K562 (cell line): ENCODE results near the gene CLVS2. TPM values are rescaled to one million over a fixed set of nuclear protein-coding genes. Genes with fewer than 3 reads are reported as not detected.

Experiments
- CBX5 ChIP-seq: IDR thresholded peaks from 2 replicates; pipeline ENCODE4 v1.6.1; 2014; ENCODE audit warnings: low read depth, borderline replicate concordance
- CLOCK ChIP-seq: fragments of 250-450 bp; sonication (Bioruptor Pico); IDR thresholded peaks from 2 replicates; pipeline ENCODE4 v1.4.0; 2020; ENCODE audit warnings: mild to moderate bottlenecking, moderate library complexity, borderline replicate concordance
- PHF21A ChIP-seq: fragments of 450-650 bp; IDR thresholded peaks from 2 replicates; pipeline ENCODE4 v1.6.1; 2017; ENCODE audit warnings: low read depth, borderline replicate concordance
- TEAD4 ChIP-seq, 2 experiments: sonication (generic) in 1 of 2; formaldehyde crosslinking in 1 of 2; IDR thresholded peaks; 2 replicates each; pipeline versions ENCODE4 v1.6.1 to v1.8.0; 2012 to 2022; ENCODE audit warnings: borderline replicate concordance in 1 of 2, inconsistent platforms in 1 of 2, low read length in 1 of 2, mild to moderate bottlenecking in 1 of 2, missing genetic modification reagents in 1 of 2
- ZKSCAN1 ChIP-seq: fragments of 150-350 bp; IDR thresholded peaks from 2 replicates; pipeline ENCODE4 v1.6.1; 2016; ENCODE audit warnings: low read depth, low read length
- ZNF175 ChIP-seq: fragments of 200-800 bp; sonication (Bioruptor generic); IDR thresholded peaks from 2 replicates; pipeline ENCODE4 v1.6.1; 2016; ENCODE audit warnings: low read depth, mild to moderate bottlenecking, missing genetic modification characterization, missing compliant biosample characterization
- ZNF436 ChIP-seq: fragments of 250-450, 450-650 bp; sonication (Bioruptor Pico); formaldehyde crosslinking; IDR thresholded peaks from 2 replicates; pipeline ENCODE4 v1.7.0; 2020; ENCODE audit warnings: mild to moderate bottlenecking
- ZNF584 ChIP-seq: fragments of 200-800 bp; sonication (Bioruptor generic); IDR thresholded peaks from 2 replicates; pipeline ENCODE4 v1.6.1; 2016; ENCODE audit warnings: low read depth, mild to moderate bottlenecking, missing genetic modification characterization, missing compliant biosample characterization
- polyA plus RNA-seq, 8 experiments: library from polyadenylated mRNA; depleted of rRNA in 4 of 8; stranded (reverse) in 5 of 8; unstranded in 3 of 8; fragments of >200 nt; fragmentation: Nextera tagmentation in 2 of 8; fragmentation: Illumina TruSeq in 1 of 8; extraction: Ambion mirVana in 2 of 8; extraction: Trizol in 1 of 8; gene quantifications; 2 replicates each; pipeline versions ENCODE4 v1.2.1 to v1.2.3, GENCODE V29; 2011 to 2014; ENCODE audit warnings: inconsistent platforms in 1 of 8, missing spikeins in 1 of 8
- total RNA-seq, 7 experiments: library from RNA; depleted of rRNA in 6 of 7; stranded (reverse); fragments of >200 nt in 6 of 7; fragmentation: Illumina TruSeq in 2 of 7; extraction: Trizol in 2 of 7; gene quantifications; 2 replicates each; pipeline versions ENCODE4 v1.2.1 to v1.2.3, GENCODE V29; 2011 to 2021; ENCODE audit warnings: low replicate concordance in 1 of 7

CLVS2 gene
- total and polyA plus RNA-seq, 9 of the 15 experiments (the other 6 are each of a cell fraction or from before 2014, with no cell fraction given) = 0.01 to 0.36 (median 0.03) TPM; not detected in 3

- TF ChIP-seq CLOCK (no peak), ZNF175 (CRISPR knock-in tag) (no peak), PHF21A (no peak), ZNF436 (CRISPR knock-in tag) (no peak), CBX5 (no peak), ZNF584 (CRISPR knock-in tag) (no peak), TEAD4 (IDR thresholded peaks at IDR 0.05; ENCODE audit: low read length) (no peak), TEAD4 (CRISPR knock-in tag; IDR thresholded peaks at IDR 0.05; ENCODE audit: borderline replicate concordance) (no peak), ZKSCAN1 (no peak)
Measured at GRCh38 chr6:123118811-123119210, 122.8 kb downstream of the CLVS2 start (continued).

Other genes starting within 250 kb of the CLVS2 start
- not detected in 2 replicates for gene FABP7, start 216.5 kb upstream of the CLVS2 start, total RNA-seq (2014; rRNA removed)
- not detected in 2 replicates for gene FABP7, start 216.5 kb upstream of the CLVS2 start, total RNA-seq (2014; rRNA removed; fragmentation: Illumina TruSeq; extraction: Trizol)
- gene FABP7, start 216.5 kb upstream of the CLVS2 start, total RNA-seq (2015; rRNA removed; fragmentation: Illumina TruSeq; extraction: Trizol) = not detected in 2 replicates
- gene FABP7, start 216.5 kb upstream of the CLVS2 start, total RNA-seq (2021) = not detected in 2 replicates
- not detected in 2 replicates for gene FABP7, start 216.5 kb upstream of the CLVS2 start, polyA plus RNA-seq (2011; rRNA removed)
- gene FABP7, start 216.5 kb upstream of the CLVS2 start, polyA plus RNA-seq (2014; fragmentation: Illumina TruSeq; extraction: Trizol) = not detected in 2 replicates
- gene FABP7, start 216.5 kb upstream of the CLVS2 start, polyA plus RNA-seq (2014; fragmentation: Nextera tagmentation; extraction: Ambion mirVana) = under 1 TPM; 0.07 to 0.14 TPM
- gene FABP7, start 216.5 kb upstream of the CLVS2 start, polyA plus RNA-seq (2014; rRNA removed) = not detected in 2 replicates
- 0.23 and 0.53 TPM in 2 replicates for gene SMPDL3A, start 207.0 kb upstream of the CLVS2 start, total RNA-seq (2014; rRNA removed)
- gene SMPDL3A, start 207.0 kb upstream of the CLVS2 start, total RNA-seq (2014; rRNA removed; fragmentation: Illumina TruSeq; extraction: Trizol) = 0.87 and 0.99 TPM in 2 replicates
- gene SMPDL3A, start 207.0 kb upstream of the CLVS2 start, total RNA-seq (2015; rRNA removed; fragmentation: Illumina TruSeq; extraction: Trizol) = 0.49 and 0.54 TPM in 2 replicates
- 0.81 and 0.91 TPM in 2 replicates for gene SMPDL3A, start 207.0 kb upstream of the CLVS2 start, total RNA-seq (2021)
- 0.28 and 0.65 TPM in 2 replicates for gene SMPDL3A, start 207.0 kb upstream of the CLVS2 start, polyA plus RNA-seq (2011; rRNA removed)
- gene SMPDL3A, start 207.0 kb upstream of the CLVS2 start, polyA plus RNA-seq (2014; fragmentation: Illumina TruSeq; extraction: Trizol) = 0.43 and 0.64 TPM in 2 replicates
- gene SMPDL3A, start 207.0 kb upstream of the CLVS2 start, polyA plus RNA-seq (2014; fragmentation: Nextera tagmentation; extraction: Ambion mirVana) = under 1 TPM; 0.14 to 0.27 TPM
- 0.34 and 1.1 TPM in 2 replicates for gene SMPDL3A, start 207.0 kb upstream of the CLVS2 start, polyA plus RNA-seq (2014; rRNA removed)